Tibial nerve (tissue), 4 donors: ENCODE measurements around the gene SFMBT1. TPM values are rescaled to one million over a fixed set of nuclear protein-coding genes. Genes with fewer than 3 reads are reported as not detected.
"Not testable (repeated sequence)": the region's sequence is repeated elsewhere in the genome, so short reads cannot be mapped to it uniquely, and the experiment has no call there.

Experiments
- DNase-seq, 2 donors: peaks; one replicate each; pipeline ENCODE4 v3.0.0-alpha.2; 2019; ENCODE audit warnings: low spot score in 2 of 2
- H3K27ac ChIP-seq, 4 donors: fragments of 200-600 bp; sonication (generic) in 3 of 4; one replicate each; pipeline ENCODE4 v1.5.1; 2017 to 2019; ENCODE audit warnings: mild to moderate bottlenecking in 1 of 4
- H3K27me3 ChIP-seq, 2 donors: fragments of 200-600 bp; sonication (generic) in 1 of 2; one replicate each; pipeline versions ENCODE4 v1.5.1 to v1.6.0; 2017 to 2019
- H3K36me3 ChIP-seq, 3 donors: fragments of 200-600 bp; sonication (generic); one replicate each; pipeline ENCODE4 v1.5.1; 2018 to 2019
- H3K4me1 ChIP-seq, 4 donors: fragments of 200-600 bp; sonication (generic) in 3 of 4; one replicate each; pipeline ENCODE4 v1.5.1; 2017 to 2019
- H3K4me3 ChIP-seq, 4 donors: fragments of 200-600 bp; sonication (generic) in 3 of 4; one replicate each; pipeline ENCODE4 v1.5.1; 2017 to 2019; ENCODE audit warnings: mild to moderate bottlenecking in 1 of 4, moderate library complexity in 1 of 4
- H3K9me3 ChIP-seq, 4 donors: fragments of 200-600 bp; sonication (generic) in 3 of 4; one replicate each; pipeline ENCODE4 v1.5.1; 2017 to 2019
- EP300 ChIP-seq, 2 donors: sonication (generic); formaldehyde crosslinking; IDR thresholded peaks; one replicate each; pipeline ENCODE4 v1.6.1; 2017; ENCODE audit warnings: antibody characterized with exemption in 2 of 2, mild to moderate bottlenecking in 1 of 2
- POLR2A ChIP-seq, 2 donors: fragments of 450-650 bp; IDR thresholded peaks; one replicate each; pipeline ENCODE4 v1.6.1; 2017; ENCODE audit warnings: antibody characterized with exemption in 2 of 2, mild to moderate bottlenecking in 2 of 2, moderate library complexity in 2 of 2
- WGBS, 2 donors: methylation state at CpG; one replicate each; pipeline ENCODE4 v1.1.5; 2018; 5-methylcytosine and 5-hydroxymethylcytosine counted together
- total RNA-seq, 4 donors: library from RNA; depleted of rRNA; stranded (reverse); fragments of >200 nt; gene quantifications; one replicate each; pipeline ENCODE4 v1.1.0, GENCODE V29; 2016
- TF ChIP-seq, protein P1 (sequence below), 5 experiments: fragments of 200-600 bp in 3 of 5; fragments of 450-650 bp in 2 of 5; sonication (generic) in 3 of 5; IDR thresholded peaks; one replicate each; pipeline ENCODE4 v1.5.1; 2016 to 2019; ENCODE audit warnings: antibody characterized with exemption in 5 of 5, mild to moderate bottlenecking in 3 of 5, moderate library complexity in 2 of 5

The SFMBT1 gene
- total RNA-seq, 4 donors from 2014 or later = 15.5 to 31.2 (median 18.2) TPM

DNA sequence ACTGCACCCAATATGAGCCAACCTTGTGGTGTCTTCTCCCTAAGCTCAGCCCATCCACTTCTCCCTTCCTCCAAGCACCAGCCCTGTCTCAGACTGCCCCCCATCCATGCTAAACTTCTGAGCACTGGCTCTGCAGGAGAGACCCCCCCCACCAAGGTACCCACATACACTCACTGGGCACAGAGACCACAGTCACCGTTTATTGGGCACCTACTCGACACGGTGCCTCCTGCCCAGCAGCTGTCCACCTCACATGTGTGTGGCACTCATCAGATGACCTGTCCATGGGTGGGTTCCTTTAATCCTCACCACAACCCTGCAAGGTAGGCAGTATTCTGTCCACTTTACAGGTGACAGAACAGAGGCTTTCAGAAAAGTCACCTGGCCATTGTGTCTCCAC is 22.3 kb upstream of the SFMBT1 start:
- DNase-seq = no peak
- H3K36me3 ChIP-seq = no peaks in the 10 kb centered on the region
- no peaks in the 10 kb centered on the region for H3K9me3 ChIP-seq
- WGBS, 2 donors = 92 to 95% methylated on average over 3 of the region's 3 CpGs
- peaks cover 0 to 5% of the 10 kb centered on the region in 2 donors for H3K27me3 ChIP-seq
- no peak overlapping the region for H3K4me3 ChIP-seq
- no peak overlapping the region for H3K27ac ChIP-seq
- H3K4me1 ChIP-seq = peaks cover 0 to 13% (median 9%) of the 10 kb centered on the region in 4 donors
- TF ChIP-seq POLR2A (IDR thresholded peaks at IDR 0.05) (no peak), EP300 (IDR thresholded peaks at IDR 0.05) (no peak)
- TF ChIP-seq, protein P1, sequence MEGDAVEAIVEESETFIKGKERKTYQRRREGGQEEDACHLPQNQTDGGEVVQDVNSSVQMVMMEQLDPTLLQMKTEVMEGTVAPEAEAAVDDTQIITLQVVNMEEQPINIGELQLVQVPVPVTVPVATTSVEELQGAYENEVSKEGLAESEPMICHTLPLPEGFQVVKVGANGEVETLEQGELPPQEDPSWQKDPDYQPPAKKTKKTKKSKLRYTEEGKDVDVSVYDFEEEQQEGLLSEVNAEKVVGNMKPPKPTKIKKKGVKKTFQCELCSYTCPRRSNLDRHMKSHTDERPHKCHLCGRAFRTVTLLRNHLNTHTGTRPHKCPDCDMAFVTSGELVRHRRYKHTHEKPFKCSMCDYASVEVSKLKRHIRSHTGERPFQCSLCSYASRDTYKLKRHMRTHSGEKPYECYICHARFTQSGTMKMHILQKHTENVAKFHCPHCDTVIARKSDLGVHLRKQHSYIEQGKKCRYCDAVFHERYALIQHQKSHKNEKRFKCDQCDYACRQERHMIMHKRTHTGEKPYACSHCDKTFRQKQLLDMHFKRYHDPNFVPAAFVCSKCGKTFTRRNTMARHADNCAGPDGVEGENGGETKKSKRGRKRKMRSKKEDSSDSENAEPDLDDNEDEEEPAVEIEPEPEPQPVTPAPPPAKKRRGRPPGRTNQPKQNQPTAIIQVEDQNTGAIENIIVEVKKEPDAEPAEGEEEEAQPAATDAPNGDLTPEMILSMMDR (IDR thresholded peaks at IDR 0.05) = no peak

- Histone ChIP-seq H3K36me3 (no peaks in the 10 kb centered on the region), H3K4me1 (peaks cover 0 to 7% (median 7%) of the 10 kb centered on the region in 4 donors), H3K4me3 (no peak overlapping the region), H3K27me3 (peaks cover 0 to 5% of the 10 kb centered on the region in 2 donors), H3K9me3 (no peaks in the 10 kb centered on the region), H3K27ac (no peak overlapping the region)
- TF ChIP-seq, protein P1 (IDR thresholded peaks at IDR 0.05) = no peak
- TF ChIP-seq EP300 (IDR thresholded peaks at IDR 0.05) = no peak
- WGBS, 2 donors = 46 to 72% methylated on average over 3 of the region's 3 CpGs
- DNase-seq = no peak
Observed at GRCh38 chr3:53067567-53067966, 21.7 kb upstream of the SFMBT1 start.

DNA sequence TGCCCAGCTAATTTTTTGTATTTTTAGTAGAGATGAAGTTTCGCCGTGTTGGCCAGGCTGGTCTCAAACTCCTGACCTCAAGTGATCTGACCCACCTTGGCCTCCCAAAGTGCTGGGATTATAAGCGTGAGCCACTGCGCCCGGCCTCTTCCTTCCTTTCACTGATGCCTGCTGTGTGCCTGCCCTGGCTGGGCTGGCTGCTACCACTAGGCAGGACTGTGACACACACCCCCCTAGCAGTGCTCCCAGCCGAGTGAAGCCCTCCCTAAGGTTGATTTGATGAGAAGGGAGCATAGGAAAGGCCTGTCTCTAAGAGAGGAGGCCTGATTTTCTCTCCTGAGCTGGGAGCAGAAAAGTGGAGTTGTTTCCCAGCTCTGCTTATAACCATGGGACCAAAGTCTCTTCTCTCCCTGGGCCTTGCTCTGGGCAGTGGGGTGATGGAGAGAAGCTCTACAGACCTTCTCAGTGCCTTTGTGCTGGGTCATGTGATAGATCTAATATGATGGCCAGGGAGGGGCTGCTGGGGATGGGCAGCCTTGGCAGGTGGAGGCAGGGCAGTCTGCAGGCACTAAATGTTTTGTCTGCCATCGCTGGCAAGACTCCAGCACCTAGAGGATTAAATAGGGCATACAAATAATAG is 20.1 kb upstream of the SFMBT1 start:
- WGBS, 2 donors = 84 to 85% methylated on average over 7 of the region's 7 CpGs
- Histone ChIP-seq H3K4me1 (no peaks in the 10 kb centered on the region), H3K9me3 (no peaks in the 10 kb centered on the region), H3K36me3 (no peaks in the 10 kb centered on the region), H3K4me3 (no peak overlapping the region), H3K27ac (no peak overlapping the region), H3K27me3 (peaks cover 0 to 5% of the 10 kb centered on the region in 2 donors)
- TF ChIP-seq, protein P1 (IDR thresholded peaks at IDR 0.05) = no peak
- TF ChIP-seq POLR2A (IDR thresholded peaks at IDR 0.05) (no peak), EP300 (IDR thresholded peaks at IDR 0.05) (no peak)
- DNase-seq = no peak

- WGBS, 2 donors = 96% methylated on average over 2 of the region's 2 CpGs
- DNase-seq = no peak
- Histone ChIP-seq H3K27me3 (peaks cover 0 to 5% of the 10 kb centered on the region in 2 donors), H3K36me3 (no peaks in the 10 kb centered on the region), H3K9me3 (no peaks in the 10 kb centered on the region), H3K4me3 (no peak overlapping the region), H3K27ac (no peak overlapping the region), H3K4me1 (no peaks in the 10 kb centered on the region)
- TF ChIP-seq, protein P1 (IDR thresholded peaks at IDR 0.05) = no peak
- TF ChIP-seq POLR2A (IDR thresholded peaks at IDR 0.05) = no peak
- TF ChIP-seq EP300 (IDR thresholded peaks at IDR 0.05) = no peak
Observed at GRCh38 chr3:53062905-53063304, 17.0 kb upstream of the SFMBT1 start.

- Histone ChIP-seq H3K36me3 (no peaks in the 10 kb centered on the region), H3K27ac (no peak overlapping the region), H3K4me3 (no peak overlapping the region), H3K9me3 (no peaks in the 10 kb centered on the region), H3K27me3 (no peaks in the 10 kb centered on the region), H3K4me1 (no peaks in the 10 kb centered on the region)
- DNase-seq = no peak
- TF ChIP-seq POLR2A (IDR thresholded peaks at IDR 0.05) = no peak
- no peak for TF ChIP-seq EP300 (IDR thresholded peaks at IDR 0.05)
- TF ChIP-seq, protein P1 (IDR thresholded peaks at IDR 0.05) = no peak
- WGBS, 2 donors = 86 to 88% methylated on average over 2 of the region's 2 CpGs
Observed at GRCh38 chr3:53056442-53056841, 10.6 kb upstream of the SFMBT1 start.

DNA sequence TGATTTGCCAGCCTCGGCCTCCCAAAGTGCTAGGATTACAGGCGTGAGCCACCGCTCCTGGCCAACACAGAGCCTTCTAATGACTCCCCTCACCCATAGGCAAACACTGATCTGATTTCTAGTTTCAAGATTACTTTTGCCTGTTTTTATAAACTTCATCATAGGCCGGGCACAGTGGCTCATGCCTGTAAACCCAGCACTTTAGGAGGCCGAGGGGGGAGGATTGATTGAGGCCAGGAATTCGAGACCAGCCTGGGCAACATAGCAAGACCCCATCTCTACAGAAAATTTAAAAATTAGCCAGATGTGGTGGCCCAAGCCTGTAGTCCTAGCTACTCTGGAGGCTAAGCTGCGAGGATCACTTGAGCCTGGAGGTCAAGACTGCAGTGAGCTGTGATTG is 8.4 kb upstream of the SFMBT1 start:
- not testable (repeated sequence) for DNase-seq
- 81 to 90% methylated on average over 6 to 7 of the region's 7 CpGs for WGBS, 2 donors

More for the DNA sequence above, 8.4 kb upstream of the SFMBT1 start:
- H3K27me3 ChIP-seq, H3K4me1 ChIP-seq, H3K27ac ChIP-seq, H3K9me3 ChIP-seq, H3K36me3 ChIP-seq, H3K4me3 ChIP-seq: not testable (repeated sequence)
